Hepatocyte (in vitro differentiated cells): ENCODE measurements around the gene SLC33A1.

ENCODE experiments used
- CTCF ChIP-seq: fragments of 200-600 bp; sonication (generic); IDR thresholded peaks from 2 replicates; pipeline ENCODE4 v1.5.1; 2016; ENCODE audit warnings: antibody characterized with exemption, mild to moderate bottlenecking; ENCODE audit not compliant: poor library complexity
- EZH2 ChIP-seq: fragments of 200-600 bp; sonication (generic); IDR thresholded peaks from 2 replicates; pipeline ENCODE4 v1.6.1; 2016; ENCODE audit warnings: antibody characterized with exemption, mild to moderate bottlenecking, borderline replicate concordance
- EZH2phosphoT487 ChIP-seq: fragments of 200-600 bp; sonication (generic); IDR thresholded peaks from one replicate; pipeline ENCODE4 v1.6.1; 2018; ENCODE audit warnings: antibody characterized with exemption, mild to moderate bottlenecking, low read depth, moderate library complexity; ENCODE audit not compliant: unreplicated experiment, severe bottlenecking

GRCh38 chr3:155889212-155889611, 35.0 kb upstream of the SLC33A1 start:
- no peak for TF ChIP-seq CTCF
- no peak for TF ChIP-seq EZH2
- no peak for TF ChIP-seq EZH2phosphoT487
